GM19372 (cell line): Measurements from ENCODE around the gene PSMB11.

Experiments
- ATAC-seq: cut with Tn5 transposase; IDR thresholded peaks from one replicate; pipeline ENCODE4 v1.9.1; 2021; ENCODE audit warnings: mild to moderate bottlenecking, low read depth, moderate library complexity; ENCODE audit not compliant: unreplicated experiment

PSMB11 gene

GRCh38 chr14:23056145-23056955 is 14.3 kb downstream of the PSMB11 start:
- ATAC-seq: peak; percentile 52

DNA sequence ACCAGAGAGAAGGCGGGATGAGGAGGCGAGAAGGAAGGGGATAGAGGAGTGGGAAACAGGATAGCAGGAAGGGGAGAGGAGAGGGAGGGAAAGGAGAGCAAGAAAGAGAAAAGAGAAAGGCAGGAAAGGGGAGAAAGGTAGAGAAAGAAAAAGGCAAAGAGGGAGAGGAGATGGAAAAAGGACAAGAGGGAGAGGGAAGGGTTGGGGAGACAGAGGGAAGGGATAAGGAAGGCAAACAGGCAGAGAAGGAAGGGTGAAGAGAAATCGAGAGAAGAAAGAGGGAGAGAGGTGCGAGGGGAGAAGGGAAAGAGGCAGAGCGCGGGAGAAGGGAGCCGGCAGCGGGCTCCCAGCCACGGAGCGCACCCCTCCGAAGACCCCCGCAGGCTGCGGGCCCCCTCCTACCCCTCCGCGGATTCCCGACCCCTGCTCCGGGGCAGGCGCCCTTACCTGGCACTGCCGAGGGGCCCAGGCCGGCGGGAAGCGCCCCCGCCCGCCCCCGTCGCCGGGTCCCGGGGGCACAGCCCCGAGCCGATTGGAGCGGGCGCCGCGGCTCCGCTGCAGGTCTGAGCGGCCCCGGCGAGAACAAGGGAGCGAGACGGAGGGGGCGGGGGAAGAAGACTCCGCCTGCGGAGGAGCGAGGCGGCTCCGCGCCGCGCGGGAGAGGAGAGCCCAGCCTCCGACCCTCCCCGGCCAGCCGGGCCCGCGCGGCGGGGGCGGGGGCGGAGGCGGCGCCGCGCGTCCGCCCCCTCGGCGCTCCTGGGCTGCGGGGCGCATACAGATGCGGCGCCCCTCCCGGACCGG is 15.1 kb downstream of the PSMB11 start, which contains the start of gene CDH24:
TSS of gene CDH24 (minus strand) at position 565 of the 801 bp plus-strand sequence. CDS start 1,787 bp downstream, outside the sequence.
- peak; percentile 50 for ATAC-seq

DNA sequence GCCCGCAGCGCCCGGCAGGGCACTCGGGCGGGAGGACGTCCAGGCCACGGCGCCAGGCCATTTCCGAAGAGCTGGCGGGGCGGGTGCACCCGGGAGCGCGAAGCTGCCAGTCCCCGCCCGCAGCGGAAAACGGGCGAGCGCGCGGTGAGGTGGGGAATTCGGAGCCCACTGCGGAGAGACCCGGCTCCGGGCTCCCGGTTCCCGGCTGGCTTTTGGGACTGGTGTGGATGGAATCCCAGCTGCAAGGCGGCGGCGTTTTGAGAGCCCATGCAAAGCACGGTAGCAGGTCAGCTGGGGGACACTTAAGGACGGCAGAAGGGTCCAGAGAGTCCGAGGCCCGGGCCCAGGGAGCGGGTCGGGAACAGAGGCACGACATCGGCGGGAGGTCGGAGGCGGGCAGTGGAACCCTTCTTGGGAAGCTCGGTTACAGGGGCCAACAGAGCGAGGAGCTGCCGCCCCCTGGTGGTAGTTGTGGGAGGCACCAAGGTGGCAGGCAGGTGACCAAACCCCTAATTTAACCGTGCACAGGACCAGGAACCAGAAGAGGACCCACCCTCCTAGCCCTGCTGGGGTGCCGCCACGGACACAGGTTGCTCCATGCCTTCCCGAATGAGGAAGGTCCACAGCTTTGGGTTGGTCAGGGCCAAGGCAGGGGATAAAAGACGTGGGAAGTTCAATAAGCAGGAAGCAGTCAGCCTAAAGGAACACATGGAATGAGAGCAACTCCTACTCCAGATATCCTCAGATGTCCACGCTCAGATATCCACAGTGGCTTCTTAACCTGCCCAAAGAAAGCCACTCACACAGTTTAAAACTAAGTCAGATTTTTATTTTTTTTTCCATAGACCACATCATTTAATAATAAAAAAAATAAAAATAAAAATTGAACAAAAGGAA is 16.0 kb downstream of the PSMB11 start:
- peak; percentile 53 for ATAC-seq

GRCh38 chr14:23058654-23059504 is 16.9 kb downstream of the PSMB11 start:
- no peak for ATAC-seq

- ATAC-seq: no peak
These were observed 18.7 kb downstream of the PSMB11 start for GRCh38 chr14:23060536-23061260.

- ATAC-seq: no peak
These were observed 20.0 kb downstream of the PSMB11 start for GRCh38 chr14:23062002-23062401.

- no peak for ATAC-seq
These were observed 21.6 kb downstream of the PSMB11 start for GRCh38 chr14:23063601-23064000.

DNA sequence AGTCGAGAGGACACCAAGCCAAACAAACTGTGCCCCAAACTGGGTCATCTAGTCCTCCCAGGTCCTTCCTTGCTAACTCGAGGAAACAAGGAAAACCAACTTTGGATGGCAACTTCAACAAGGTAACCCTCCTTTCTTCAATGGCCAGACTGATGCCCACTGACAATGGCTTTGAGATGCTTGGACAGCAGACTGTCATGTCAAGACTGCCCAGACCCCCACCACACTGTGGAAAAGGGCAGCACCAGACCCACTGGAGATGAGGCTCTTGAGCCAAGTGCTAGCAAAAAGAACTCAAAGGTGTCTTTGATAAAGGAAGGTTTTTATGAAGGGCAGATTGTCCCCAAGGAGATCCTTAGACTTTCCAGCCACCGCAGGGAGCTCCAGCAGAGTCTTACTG is 24.4 kb downstream of the PSMB11 start:
- ATAC-seq: no peak

GRCh38 chr14:23066855-23067744 is 25.1 kb downstream of the PSMB11 start:
- ATAC-seq: no peak

DNA sequence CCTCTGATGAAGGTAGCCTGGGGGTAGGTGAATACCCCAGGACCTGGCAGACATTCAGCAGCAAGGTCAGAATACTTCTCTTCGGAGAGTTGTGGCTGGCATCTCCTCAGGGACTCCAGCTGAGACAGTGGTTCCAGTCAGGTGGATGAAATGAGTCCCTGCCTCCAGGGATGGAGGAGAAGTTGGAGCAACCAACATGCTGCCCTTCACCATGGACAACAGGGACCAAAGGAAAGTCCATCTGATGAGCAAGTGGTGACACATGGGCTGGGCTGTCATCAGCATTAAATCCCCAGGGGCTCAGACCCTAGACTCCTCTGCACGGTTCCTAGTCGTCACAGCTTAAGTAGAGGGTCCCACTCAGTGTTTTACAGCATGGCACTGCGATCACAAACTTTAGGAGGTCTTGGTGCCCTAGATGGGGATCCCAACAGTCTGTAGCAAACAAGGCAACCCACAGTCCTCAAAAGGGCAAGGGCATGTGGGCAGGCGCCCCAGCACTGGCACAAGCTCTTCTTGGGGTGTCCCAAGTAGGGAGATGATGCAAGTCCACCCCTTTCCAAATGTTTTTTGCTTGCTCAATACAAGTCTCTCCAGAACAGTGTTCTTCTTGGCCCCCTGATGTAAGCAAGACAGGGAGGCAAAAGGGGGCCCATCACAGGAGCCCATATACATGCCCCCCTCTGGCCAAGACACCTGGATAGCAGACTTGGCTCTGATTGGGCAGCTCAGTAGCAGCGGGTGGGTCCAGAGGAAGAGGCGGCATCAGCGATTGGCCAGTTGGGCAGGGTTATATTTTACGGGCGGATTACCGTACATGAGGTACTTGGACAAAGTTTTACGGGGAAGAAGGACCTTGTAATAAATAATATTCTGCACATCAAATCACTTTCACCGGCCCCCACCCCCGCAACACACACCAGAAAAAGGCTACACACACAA is 26.1 kb downstream of the PSMB11 start:
- ATAC-seq: no peak

- ATAC-seq: peak; percentile 55
These were observed 26.9 kb downstream of the PSMB11 start for GRCh38 chr14:23068789-23069412.

DNA sequence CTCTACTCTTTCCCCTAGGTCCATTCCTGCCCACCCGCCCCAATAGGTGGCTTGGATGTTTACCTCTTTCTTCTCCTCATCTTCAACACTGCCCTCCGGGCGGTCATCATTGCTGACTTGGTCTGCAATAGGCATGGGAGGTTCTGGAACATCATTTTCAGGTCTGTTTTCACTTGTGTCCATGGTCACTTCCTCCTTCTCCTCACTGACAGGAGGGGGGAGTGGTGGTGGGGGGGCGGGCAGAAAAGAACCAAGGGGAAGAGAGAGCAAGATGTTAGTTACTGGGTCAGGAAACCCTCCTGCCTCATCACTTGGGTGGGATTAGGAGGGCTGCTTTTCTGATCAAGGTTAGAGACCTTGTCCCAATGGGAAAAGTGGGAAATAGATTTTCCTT is 27.4 kb downstream of the PSMB11 start:
- no peak for ATAC-seq

DNA sequence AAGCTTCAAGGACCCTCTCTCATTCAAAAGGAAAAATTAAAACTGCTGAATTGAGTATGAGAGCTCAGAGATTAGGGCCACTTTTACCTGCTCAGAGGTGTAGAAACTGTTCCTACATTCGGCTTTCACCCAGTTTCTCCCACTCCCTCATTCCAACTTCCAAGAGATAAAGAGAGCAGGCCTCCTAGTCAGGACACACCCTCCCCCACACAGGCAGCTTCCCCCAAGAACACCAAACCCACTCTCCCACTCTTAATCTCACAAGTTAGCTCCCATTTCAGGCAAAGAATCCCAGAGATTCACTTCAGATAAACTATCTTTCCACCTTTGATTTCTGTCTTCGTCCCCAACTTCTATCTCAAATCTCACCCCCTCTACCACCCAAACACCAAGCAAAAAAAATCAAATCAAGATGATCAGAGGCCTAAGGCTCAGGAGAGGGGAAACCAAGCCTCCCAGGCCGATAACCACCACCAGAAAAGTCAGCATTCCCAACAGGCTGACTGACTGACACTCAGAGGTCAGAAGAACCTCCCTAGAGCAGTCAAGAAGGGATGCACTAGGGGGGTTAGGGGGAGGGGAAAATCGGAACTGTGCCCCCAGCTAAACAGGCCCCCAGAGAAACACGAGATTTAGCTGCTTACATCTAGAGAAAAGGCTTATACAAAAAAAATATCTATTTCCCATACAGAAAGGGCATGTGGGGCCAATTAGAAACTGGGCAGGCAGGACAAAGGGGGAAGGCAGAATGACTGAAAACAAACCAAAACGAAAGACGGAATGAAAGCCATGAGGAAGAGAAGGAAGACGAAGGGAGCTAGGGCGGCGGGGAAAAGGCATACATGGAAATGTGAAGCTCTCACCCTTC is 28.5 kb downstream of the PSMB11 start:
- no peak for ATAC-seq

GRCh38 chr14:23071244-23071920 is 29.4 kb downstream of the PSMB11 start:
- peak; percentile 90 for ATAC-seq

DNA sequence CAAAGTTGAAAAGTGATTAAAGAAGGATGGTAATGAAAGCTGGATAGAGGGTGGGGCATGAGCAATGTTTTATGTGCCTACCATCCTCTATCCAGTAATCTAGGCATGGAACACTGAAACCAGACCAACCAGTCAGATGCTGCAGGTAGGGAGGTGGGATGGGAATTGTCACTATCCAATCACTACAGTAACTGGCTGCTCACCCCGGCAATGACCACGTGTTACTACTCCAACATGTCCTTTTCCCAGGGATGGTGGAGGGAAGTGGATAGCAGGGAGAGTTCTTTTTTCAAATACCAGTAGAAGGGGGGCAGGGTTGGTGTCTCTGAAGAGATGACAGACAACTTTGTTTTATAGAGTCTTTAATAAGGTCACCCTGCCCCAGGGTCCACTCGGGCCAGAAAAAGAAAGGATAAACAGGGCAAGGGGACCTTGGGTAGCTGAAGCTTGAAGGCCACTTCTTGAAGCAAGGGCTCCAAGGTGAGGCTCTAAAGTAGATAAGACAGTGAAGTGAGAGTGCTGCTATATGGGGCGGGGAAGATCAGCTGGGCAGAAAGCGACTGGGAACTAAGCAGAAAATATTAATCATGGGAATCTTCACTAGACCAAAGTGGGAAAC is 30.0 kb downstream of the PSMB11 start:
- no peak for ATAC-seq
